Stomach (tissue), 4 donors: Measurements from ENCODE around the gene OLA1.

Experiments used
- POLR2A ChIP-seq, 4 donors: fragments of 450-650 bp; IDR thresholded peaks; one replicate each; pipeline ENCODE4 v1.6.1; 2016; ENCODE audit warnings: antibody characterized with exemption in 4 of 4, control low read depth in 2 of 4, mild to moderate bottlenecking in 1 of 4, moderate library complexity in 1 of 4
- POLR2AphosphoS5 ChIP-seq, 3 donors: sonication (generic); formaldehyde crosslinking; IDR thresholded peaks; one replicate each; pipeline ENCODE4 v1.6.1; 2016; ENCODE audit warnings: antibody characterized with exemption in 3 of 3
- TF ChIP-seq, protein P1 (sequence below), 7 experiments: fragments of 450-650 bp in 4 of 7; fragments of 200-600 bp in 3 of 7; sonication (generic) in 3 of 7; IDR thresholded peaks; one replicate each; pipeline ENCODE4 v1.5.1; 2016 to 2019; ENCODE audit warnings: antibody characterized with exemption in 7 of 7, control low read depth in 2 of 7, mild to moderate bottlenecking in 1 of 7

DNA sequence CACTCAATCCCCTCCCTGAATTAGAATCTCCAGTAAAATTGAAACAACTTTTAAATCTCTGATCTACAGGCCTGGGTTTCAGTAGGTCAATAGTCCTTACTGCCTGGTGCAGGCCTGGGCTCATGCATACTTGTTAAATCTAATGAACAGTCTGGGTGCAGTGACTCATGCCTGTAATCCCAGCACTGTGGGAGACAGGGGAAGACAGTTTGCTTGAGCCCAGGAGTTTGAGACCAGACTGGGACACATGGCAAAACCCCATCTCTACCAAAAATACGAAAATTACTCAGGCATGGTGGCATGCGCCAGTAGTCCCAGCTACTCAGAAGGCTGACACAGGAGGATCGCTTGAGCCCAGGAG lies 188.5 kb downstream of the OLA1 start:
- TF ChIP-seq POLR2AphosphoS5 (IDR thresholded peaks at IDR 0.05), result no peak
- TF ChIP-seq, protein P1, sequence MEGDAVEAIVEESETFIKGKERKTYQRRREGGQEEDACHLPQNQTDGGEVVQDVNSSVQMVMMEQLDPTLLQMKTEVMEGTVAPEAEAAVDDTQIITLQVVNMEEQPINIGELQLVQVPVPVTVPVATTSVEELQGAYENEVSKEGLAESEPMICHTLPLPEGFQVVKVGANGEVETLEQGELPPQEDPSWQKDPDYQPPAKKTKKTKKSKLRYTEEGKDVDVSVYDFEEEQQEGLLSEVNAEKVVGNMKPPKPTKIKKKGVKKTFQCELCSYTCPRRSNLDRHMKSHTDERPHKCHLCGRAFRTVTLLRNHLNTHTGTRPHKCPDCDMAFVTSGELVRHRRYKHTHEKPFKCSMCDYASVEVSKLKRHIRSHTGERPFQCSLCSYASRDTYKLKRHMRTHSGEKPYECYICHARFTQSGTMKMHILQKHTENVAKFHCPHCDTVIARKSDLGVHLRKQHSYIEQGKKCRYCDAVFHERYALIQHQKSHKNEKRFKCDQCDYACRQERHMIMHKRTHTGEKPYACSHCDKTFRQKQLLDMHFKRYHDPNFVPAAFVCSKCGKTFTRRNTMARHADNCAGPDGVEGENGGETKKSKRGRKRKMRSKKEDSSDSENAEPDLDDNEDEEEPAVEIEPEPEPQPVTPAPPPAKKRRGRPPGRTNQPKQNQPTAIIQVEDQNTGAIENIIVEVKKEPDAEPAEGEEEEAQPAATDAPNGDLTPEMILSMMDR (IDR thresholded peaks at IDR 0.05), result no peak
- no peak for TF ChIP-seq POLR2A (IDR thresholded peaks at IDR 0.05)
